ENCODE data around the gene CIAO1.

DNA sequence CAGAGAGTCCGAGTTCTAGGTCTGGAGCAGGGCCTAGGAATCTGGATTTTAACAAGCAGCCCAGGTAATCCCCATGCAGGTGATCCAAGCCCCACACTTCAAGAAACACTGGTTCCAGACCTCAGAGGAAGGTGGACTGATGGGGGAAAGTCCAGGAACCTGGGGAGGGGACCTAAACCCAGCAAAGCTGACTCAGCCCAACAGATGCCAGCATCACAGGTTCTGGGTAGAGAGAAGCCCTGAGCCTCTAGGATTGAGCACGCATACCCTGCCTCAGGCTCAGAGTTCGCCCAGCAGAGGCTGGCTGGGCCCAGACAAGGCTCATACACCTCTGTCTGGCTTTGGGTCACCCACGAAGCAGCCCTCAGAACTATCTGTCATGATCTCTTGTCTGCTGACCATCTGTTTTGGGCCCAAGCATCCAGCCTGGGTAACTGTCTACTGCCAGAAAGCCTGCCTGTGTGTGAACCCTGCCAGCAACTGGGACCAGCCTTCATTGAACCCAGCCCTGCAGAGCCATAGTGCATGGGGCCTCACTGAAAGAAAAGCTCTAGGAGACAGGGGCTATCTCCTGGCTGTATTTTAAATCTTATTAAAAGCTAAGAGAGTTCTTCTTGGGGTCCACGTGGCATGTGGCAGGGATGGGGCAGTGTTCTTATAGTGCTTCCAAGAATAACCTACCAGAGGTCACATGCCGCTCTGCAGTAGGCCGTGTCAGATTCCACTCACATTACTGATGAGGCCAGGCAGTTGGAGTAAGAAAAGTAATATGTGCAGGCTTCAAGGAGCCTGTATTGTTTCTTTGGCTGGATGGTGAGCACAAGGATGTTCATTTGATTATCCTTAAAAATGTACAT is 7.6 kb upstream of the CIAO1 start:
- TF ChIP-seq RAD21 (IDR thresholded peaks at IDR 0.05; ENCODE audit: low read depth) = no peak
- TF ChIP-seq CREB1 (IDR thresholded peaks at IDR 0.05; ENCODE audit: low read depth) = no peak
- TF ChIP-seq, protein P1, sequence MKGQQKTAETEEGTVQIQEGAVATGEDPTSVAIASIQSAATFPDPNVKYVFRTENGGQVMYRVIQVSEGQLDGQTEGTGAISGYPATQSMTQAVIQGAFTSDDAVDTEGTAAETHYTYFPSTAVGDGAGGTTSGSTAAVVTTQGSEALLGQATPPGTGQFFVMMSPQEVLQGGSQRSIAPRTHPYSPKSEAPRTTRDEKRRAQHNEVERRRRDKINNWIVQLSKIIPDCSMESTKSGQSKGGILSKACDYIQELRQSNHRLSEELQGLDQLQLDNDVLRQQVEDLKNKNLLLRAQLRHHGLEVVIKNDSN (IDR thresholded peaks at IDR 0.05) = no peak
- no peak for TF ChIP-seq YY1 (IDR thresholded peaks at IDR 0.05; ENCODE audit: low read depth)
- TF ChIP-seq EP300 (IDR thresholded peaks at IDR 0.05; ENCODE audit: borderline replicate concordance) = no peak
- TF ChIP-seq ZBTB7A (IDR thresholded peaks at IDR 0.05; ENCODE audit: low read depth) = no peak
- TF ChIP-seq TEAD4 (IDR thresholded peaks at IDR 0.05) = no peak
- TF ChIP-seq CEBPB (IDR thresholded peaks at IDR 0.05) = no peak

Data from Ishikawa (cell line).